COLO668 (cell line): Measurements from ENCODE around the gene UGT2B28.
"Not testable (repeated sequence)": the region's sequence is repeated elsewhere in the genome, so short reads cannot be mapped to it uniquely, and the experiment has no call there.

Experiments
- DNase-seq: peaks from one replicate; lab custom pipeline; 2025; ENCODE audit not compliant: unreplicated experiment; lab: John Stamatoyannopoulos, UW

The UGT2B28 gene

GRCh38 chr4:69280081-69280480, at the start of gene UGT2B28:
TSS of gene UGT2B28 (plus strand) at chr4:69280475. CDS start at chr4:69280501, 26 bp downstream.
- not testable (repeated sequence) for DNase-seq

GRCh38 chr4:69239092-69239491, 41.2 kb upstream of the UGT2B28 start:
- DNase-seq, result no peak

- no peak for DNase-seq
These were observed 40.6 kb upstream of the UGT2B28 start for GRCh38 chr4:69239557-69240168.

GRCh38 chr4:69240787-69241186, 39.5 kb upstream of the UGT2B28 start:
- DNase-seq, result not testable (repeated sequence)

GRCh38 chr4:69241746-69242145, 38.5 kb upstream of the UGT2B28 start:
- DNase-seq, result not testable (repeated sequence)

- DNase-seq, result not testable (repeated sequence)
These were observed 37.6 kb upstream of the UGT2B28 start for GRCh38 chr4:69242562-69243240.

GRCh38 chr4:69250884-69251283, 29.4 kb upstream of the UGT2B28 start:
- DNase-seq, result not testable (repeated sequence)

- not testable (repeated sequence) for DNase-seq
These were observed 27.0 kb upstream of the UGT2B28 start for GRCh38 chr4:69253147-69253772.

- not testable (repeated sequence) for DNase-seq
These were observed 11.7 kb upstream of the UGT2B28 start for GRCh38 chr4:69268612-69269011.

- DNase-seq, result not testable (repeated sequence)
These were observed 16.1 kb downstream of the UGT2B28 start for GRCh38 chr4:69296356-69296755.

GRCh38 chr4:69308426-69309033, 28.3 kb downstream of the UGT2B28 start:
- not testable (repeated sequence) for DNase-seq

- not testable (repeated sequence) for DNase-seq
These were observed 29.3 kb downstream of the UGT2B28 start for GRCh38 chr4:69309549-69310076.

- DNase-seq, result not testable (repeated sequence)
These were observed 30.0 kb downstream of the UGT2B28 start for GRCh38 chr4:69310262-69310661.

GRCh38 chr4:69317669-69318298, 37.5 kb downstream of the UGT2B28 start:
- peak; percentile 25 for DNase-seq

GRCh38 chr4:69321153-69321729, 41.0 kb downstream of the UGT2B28 start:
- DNase-seq, result peak; percentile 62

GRCh38 chr4:69322055-69322454, 41.8 kb downstream of the UGT2B28 start:
- DNase-seq, result no peak

- DNase-seq, result no peak
These were observed 43.0 kb downstream of the UGT2B28 start for GRCh38 chr4:69323284-69323683.

GRCh38 chr4:69330345-69331047, 50.2 kb downstream of the UGT2B28 start:
- no peak for DNase-seq

GRCh38 chr4:69331304-69331703, 51.0 kb downstream of the UGT2B28 start:
- DNase-seq, result not testable (repeated sequence)

GRCh38 chr4:69335485-69335884, 55.2 kb downstream of the UGT2B28 start:
- DNase-seq, result not testable (repeated sequence)
